HG03060 (cell line): ENCODE data around the gene EYA4.

Experiments used
- ATAC-seq: cut with Tn5 transposase; IDR thresholded peaks from one replicate; pipeline ENCODE4 v1.9.1; 2021; ENCODE audit warnings: low read depth, moderate number of reproducible peaks; ENCODE audit not compliant: unreplicated experiment

Gene EYA4

GRCh38 chr6:133242637-133243585 lies 1.8 kb downstream of the EYA4 start:
- ATAC-seq: no peak

DNA sequence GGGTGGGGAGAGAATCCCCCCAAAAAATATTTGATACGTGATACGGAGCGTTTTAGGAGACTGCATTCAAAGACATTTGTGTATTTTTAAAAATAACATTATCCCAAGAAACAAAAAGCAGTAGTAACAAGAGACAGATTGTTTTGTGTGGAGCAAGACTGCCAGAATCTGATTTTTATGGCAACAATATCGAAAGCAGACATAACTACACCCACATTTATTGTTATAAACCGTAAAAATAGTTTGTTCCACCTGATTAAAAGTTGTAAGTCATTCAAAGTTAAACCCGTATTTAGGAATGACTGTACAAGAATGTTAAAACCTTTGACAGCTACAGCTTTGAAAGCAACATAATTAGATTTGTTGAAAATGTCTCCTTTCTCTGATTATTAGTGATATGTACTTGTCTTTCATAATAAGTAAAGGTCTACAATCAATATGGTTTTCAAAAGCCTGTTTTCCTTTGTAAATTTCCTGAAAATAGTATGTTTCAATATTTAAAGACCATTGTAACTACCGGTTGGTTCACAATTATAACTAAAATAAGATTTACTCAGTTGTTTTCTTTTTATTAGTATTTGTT lies 2.7 kb downstream of the EYA4 start:
- ATAC-seq: no peak

DNA sequence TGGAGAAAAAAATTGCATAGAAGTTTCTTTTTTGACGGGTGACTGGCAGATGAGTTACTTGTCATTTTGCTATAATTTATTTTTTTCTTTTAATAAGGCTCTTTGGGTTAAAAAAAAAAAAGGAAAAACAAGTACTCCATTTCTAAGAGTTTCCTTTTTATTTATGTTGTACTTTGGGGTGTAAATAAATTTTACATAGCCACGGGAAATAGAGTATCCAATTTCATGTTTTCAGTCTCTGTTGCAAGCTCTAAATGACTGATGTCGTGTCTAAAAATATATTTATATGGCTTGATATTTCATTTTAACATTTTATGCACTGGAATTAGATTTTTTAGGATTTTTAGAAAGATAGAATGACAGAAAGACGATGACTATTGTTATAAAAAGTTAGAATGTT lies 3.4 kb downstream of the EYA4 start:
- no peak for ATAC-seq

GRCh38 chr6:133245007-133245406 lies 3.9 kb downstream of the EYA4 start:
- no peak for ATAC-seq

DNA sequence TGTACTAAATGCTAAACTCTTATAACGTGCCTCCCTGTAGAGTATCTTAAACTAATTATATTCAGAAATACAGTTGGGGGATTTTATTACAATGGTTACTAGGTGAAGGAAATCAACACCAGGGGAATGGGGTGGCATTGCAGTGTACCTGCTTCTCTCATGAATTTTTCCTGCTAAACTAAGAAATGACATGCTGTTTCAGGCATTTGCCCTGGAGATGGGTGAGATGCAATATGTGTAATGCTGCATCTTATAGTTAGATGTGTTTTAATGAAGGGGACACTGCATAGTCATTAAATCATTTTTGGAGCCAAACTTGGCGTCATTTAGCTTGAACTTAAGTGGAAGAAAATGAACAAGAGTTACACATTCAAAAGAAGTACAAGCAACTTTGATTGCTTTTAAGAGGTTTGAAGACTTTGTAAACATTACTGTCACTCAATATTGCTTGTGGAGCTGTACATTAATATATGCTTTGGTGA lies 4.3 kb downstream of the EYA4 start:
- ATAC-seq: no peak

GRCh38 chr6:133247581-133247980 lies 6.4 kb downstream of the EYA4 start:
- no peak for ATAC-seq

GRCh38 chr6:133248241-133249001 lies 7.3 kb downstream of the EYA4 start:
- ATAC-seq: no peak

DNA sequence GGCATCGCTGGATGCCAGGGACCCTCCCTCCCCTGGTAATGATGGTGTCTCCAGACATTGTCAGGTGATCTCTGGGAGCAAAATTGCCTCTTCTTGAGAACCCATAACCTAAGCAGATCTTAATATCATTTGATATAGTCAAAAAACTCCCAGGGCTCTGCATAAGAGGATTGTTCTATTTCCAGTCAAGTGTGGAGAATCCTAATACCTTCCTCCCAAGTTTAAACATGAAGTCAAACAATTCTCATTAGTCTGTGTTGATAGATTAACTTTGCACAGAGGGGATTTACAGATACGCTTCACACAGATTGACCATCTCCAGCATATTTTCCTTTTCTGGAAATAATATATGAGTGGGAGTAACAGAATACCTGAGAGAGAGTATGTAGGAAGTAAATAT lies 10.5 kb downstream of the EYA4 start:
- no peak for ATAC-seq

- no peak for ATAC-seq
Measured at GRCh38 chr6:133254552-133255228, 13.5 kb downstream of the EYA4 start.

DNA sequence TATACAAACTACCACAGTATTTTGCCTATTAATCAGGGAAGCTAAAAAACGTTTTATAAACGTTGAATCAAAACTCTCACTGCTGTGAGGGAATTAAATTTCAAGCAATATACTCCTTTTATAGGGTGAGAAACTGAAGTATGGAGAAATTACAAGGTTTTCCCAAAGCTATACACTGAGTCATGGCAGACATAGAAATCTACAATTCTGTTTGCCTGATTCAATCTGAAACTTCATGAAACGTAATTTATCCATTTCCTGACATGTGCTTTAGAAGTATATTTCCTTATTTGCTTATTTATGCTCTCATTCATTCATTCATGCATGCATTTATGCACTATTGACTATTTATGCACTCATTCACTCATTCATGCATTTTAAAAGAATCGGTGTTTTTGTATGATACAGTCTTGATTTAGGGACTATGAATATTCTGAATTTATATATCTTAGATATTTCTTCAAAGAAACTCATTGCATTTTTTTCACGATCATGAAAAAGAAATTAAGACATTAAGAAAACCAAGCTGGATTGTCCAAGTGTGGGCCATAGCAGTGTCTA lies 16.5 kb downstream of the EYA4 start:
- no peak for ATAC-seq

GRCh38 chr6:133259561-133259960 lies 18.4 kb downstream of the EYA4 start:
- no peak for ATAC-seq

DNA sequence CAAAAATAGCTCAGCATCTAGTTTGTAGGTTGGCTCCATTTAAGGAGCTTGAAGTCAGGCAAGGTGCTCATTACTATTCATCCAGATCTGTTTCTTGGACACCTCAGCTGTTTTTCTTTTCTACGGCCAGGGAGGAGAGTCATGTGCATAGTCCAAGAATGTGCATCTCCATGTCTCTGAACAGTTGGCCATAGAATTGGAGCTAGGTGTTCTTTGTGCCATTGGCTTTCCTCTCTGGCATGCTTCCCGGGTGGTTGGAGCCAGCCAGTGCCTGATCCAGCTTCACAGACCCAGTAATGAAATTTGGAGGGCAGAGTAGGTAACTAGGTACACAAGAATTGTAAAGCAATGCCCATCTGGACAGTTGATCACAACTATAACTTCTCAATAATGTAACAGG lies 21.6 kb downstream of the EYA4 start:
- ATAC-seq: no peak

- ATAC-seq: no peak
Measured at GRCh38 chr6:133265066-133265465, 23.9 kb downstream of the EYA4 start.

- ATAC-seq: no peak
Measured at GRCh38 chr6:133266186-133266585, 25.0 kb downstream of the EYA4 start.

GRCh38 chr6:133268621-133269020 lies 27.5 kb downstream of the EYA4 start:
- ATAC-seq: no peak

- ATAC-seq: no peak
Measured at GRCh38 chr6:133274813-133275212, 33.7 kb downstream of the EYA4 start.

DNA sequence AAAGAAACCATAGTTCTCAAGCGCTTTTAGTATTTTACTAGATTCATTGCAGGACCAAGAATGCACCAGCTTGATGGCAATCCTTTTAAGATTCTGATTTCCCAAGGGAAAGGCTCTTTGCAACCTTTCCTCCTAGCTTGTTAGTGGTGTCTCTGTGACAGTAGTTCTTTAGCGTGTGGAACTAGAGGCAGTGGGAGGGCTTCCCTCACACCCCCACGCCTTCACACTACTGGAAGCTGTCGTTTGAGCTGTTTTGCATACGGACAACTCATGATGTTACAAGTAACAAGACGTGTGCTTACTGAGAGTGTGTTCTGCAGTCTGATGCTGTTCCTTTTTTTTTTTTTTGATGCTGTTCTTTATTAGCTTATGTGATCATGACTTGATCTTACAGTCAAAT lies 34.1 kb downstream of the EYA4 start:
- ATAC-seq: no peak

DNA sequence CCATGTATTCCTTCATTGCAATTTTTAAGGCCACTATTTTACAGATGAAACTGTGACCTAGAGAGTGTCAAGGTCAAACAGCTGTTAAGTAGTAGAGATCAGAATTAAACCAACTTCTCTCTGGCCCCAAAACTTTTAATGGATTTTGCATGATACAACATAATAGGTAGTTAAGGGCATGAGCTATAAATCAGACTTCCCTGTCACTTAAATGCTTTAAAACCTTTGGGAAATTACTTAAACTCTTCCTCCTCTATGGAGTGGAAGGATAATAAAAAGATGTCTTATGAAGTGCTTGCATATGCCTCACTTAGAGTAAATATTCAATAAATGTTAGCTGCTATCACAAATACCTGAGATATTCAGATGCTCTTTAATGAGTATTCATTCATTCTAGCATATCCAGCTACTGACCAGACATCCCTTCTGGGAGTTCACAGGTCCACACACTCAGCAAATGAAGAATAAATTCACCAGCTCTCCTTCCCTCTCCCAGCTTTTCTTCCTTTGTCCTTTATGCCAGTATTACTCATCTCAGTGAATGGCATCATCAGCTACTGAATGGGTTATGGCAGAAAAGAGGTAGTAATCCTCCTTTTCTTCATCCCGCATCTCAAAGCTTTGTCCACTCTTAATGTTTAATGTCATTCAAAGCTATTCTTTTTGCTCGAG lies 36.2 kb downstream of the EYA4 start:
- no peak for ATAC-seq

DNA sequence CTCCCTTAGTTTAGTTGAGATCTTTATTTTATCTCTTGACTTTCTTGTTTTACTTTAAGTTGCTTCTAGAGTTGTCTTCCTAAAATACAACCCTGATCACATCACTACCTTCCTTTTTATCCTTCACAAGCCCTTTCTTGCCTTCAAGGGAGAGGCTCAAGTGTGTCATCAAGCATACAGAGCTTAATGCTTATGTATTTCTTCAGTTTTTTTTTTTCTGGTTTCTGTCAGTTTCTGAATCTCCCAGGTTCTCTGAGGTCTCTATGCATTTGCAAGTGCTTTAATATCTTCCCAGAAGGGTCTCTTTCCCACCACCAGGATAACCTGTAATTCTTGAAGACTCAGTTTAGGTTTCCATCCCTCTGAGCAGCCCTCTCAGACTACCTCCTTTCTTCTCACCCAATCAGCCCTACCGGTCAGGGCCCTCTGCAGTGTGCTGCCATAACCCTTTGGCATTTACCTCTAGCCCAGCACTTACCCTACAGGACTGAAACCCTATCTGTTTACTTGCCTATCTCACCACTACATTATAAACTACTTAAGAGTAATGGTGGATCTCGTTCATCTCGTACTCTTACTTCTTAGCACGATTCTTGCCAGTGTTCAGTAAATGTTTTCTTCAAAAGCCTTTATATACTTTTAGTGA lies 36.9 kb downstream of the EYA4 start:
- no peak for ATAC-seq
